ENCODE data around the gene PRCD.
A peak's percentile ranks its signal among the peaks of the same experiment; 100 is the strongest.

Gene PRCD

GRCh38 chr17:76535788-76536510 is 3.9 kb upstream of the PRCD start:
- TF ChIP-seq, protein P1, sequence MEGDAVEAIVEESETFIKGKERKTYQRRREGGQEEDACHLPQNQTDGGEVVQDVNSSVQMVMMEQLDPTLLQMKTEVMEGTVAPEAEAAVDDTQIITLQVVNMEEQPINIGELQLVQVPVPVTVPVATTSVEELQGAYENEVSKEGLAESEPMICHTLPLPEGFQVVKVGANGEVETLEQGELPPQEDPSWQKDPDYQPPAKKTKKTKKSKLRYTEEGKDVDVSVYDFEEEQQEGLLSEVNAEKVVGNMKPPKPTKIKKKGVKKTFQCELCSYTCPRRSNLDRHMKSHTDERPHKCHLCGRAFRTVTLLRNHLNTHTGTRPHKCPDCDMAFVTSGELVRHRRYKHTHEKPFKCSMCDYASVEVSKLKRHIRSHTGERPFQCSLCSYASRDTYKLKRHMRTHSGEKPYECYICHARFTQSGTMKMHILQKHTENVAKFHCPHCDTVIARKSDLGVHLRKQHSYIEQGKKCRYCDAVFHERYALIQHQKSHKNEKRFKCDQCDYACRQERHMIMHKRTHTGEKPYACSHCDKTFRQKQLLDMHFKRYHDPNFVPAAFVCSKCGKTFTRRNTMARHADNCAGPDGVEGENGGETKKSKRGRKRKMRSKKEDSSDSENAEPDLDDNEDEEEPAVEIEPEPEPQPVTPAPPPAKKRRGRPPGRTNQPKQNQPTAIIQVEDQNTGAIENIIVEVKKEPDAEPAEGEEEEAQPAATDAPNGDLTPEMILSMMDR (IDR thresholded peaks at IDR 0.05; ENCODE audit: poor library complexity, severe bottlenecking) = no peak
- Histone ChIP-seq H3K4me1 (ENCODE audit: insufficient read depth, poor library complexity, severe bottlenecking) (peaks cover 35% of the 10 kb centered on the region), H3K27ac (ENCODE audit: poor library complexity, severe bottlenecking) (peak overlapping the region; percentile 89), H3K4me3 (ENCODE audit: severe bottlenecking) (no peak overlapping the region), H3K36me3 (ENCODE audit: low read depth) (peaks cover 11% of the 10 kb centered on the region; the same call in 1 of the 2 replicates), H3K9me3 (ENCODE audit: severe bottlenecking) (no peaks in the 10 kb centered on the region), H3K27me3 (ENCODE audit: insufficient read depth, poor library complexity, severe bottlenecking) (no peaks in the 10 kb centered on the region)
- ATAC-seq (ENCODE audit: low read depth) = no peak
- DNase-seq (ENCODE audit: low spot score) = peak; percentile 58

GRCh38 chr17:76536511-76537287 is 3.1 kb upstream of the PRCD start:
- no peak for ATAC-seq (ENCODE audit: low read depth)
- Histone ChIP-seq H3K36me3 (ENCODE audit: low read depth) (peaks cover 6% of the 10 kb centered on the region; the same call in 1 of the 2 replicates), H3K9me3 (ENCODE audit: severe bottlenecking) (no peaks in the 10 kb centered on the region), H3K27me3 (ENCODE audit: insufficient read depth, poor library complexity, severe bottlenecking) (no peaks in the 10 kb centered on the region), H3K27ac (ENCODE audit: poor library complexity, severe bottlenecking) (peak overlapping the region; percentile 89), H3K4me3 (ENCODE audit: severe bottlenecking) (peak overlapping the region; percentile 26), H3K4me1 (ENCODE audit: insufficient read depth, poor library complexity, severe bottlenecking) (peaks cover 30% of the 10 kb centered on the region)
- TF ChIP-seq, protein P1 (IDR thresholded peaks at IDR 0.05; ENCODE audit: poor library complexity, severe bottlenecking) = no peak
- DNase-seq (ENCODE audit: low spot score) = no peak

DNA sequence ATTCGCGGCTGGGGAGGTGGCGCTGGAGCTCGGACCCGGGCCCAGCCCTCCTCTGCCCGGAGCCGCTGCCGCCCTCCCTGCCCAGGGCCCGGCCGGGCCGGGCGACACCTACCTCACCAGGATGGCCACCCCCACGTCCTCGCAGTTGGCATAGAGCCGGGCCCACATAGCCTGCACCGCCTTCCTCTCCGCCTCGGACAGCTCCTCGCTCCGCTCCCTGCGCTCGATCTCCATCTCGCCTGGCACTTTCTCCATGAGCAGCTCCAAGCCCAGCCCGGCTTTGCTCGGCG is 2.6 kb upstream of the PRCD start:
- ATAC-seq (ENCODE audit: low read depth) = no peak
- Histone ChIP-seq H3K9me3 (ENCODE audit: severe bottlenecking) (no peaks in the 10 kb centered on the region), H3K27me3 (ENCODE audit: insufficient read depth, poor library complexity, severe bottlenecking) (no peaks in the 10 kb centered on the region), H3K27ac (ENCODE audit: poor library complexity, severe bottlenecking) (peak overlapping the region; percentile 89), H3K36me3 (ENCODE audit: low read depth) (peaks cover 6% of the 10 kb centered on the region; the same call in 1 of the 2 replicates), H3K4me1 (ENCODE audit: insufficient read depth, poor library complexity, severe bottlenecking) (peaks cover 27% of the 10 kb centered on the region), H3K4me3 (ENCODE audit: severe bottlenecking) (peak overlapping the region; percentile 26)
- TF ChIP-seq, protein P1 (IDR thresholded peaks at IDR 0.05; ENCODE audit: poor library complexity, severe bottlenecking) = no peak
- DNase-seq (ENCODE audit: low spot score) = no peak

DNA sequence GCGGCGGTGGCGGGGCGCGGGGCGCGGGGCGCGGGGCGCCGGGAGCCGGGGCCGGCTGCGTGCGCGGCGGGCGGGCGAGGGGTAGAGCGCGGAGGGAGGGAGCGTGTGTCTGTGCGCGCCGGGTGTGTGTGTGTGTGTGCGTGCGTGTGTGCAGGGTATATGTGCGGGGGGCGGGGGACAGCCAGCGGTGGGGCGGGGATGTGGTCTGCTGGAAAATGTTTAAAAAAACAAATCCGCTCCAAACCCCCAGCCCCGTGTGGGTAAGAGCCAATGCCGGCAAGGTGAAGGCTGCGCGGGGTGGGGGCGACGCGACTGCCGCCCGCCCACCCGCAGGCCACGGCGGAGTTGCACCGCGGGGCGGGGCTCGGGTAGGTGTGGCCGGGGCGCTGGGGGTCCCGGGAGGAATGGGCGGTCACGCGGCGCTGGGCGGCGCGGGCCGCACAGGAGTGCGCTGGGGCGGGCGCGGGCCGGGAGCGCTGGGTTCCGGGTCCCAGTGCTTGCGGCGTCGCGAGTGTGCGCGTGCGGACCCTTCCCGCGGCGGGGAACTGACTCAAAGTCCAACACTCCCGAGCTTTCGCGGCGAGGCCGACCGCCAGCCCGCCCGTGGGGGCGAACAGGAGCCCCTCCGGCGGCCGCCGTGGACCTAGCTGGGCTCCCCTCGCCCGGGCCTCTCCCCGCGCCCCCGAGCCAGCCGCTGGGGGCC is 2.1 kb upstream of the PRCD start, which contains the start of gene CYGB:
Gene CYGB, minus strand, starts transcription at position 132 of the 703 bp plus-strand sequence. CDS start 167 bp downstream, outside the sequence.
- peaks cover 5% of the 10 kb centered on the region; the same call in 1 of the 2 replicates for H3K36me3 ChIP-seq (ENCODE audit: low read depth)
- DNase-seq (ENCODE audit: low spot score) = no peak
- H3K4me1 ChIP-seq (ENCODE audit: insufficient read depth, poor library complexity, severe bottlenecking) = peaks cover 22% of the 10 kb centered on the region
- no peaks in the 10 kb centered on the region for H3K27me3 ChIP-seq (ENCODE audit: insufficient read depth, poor library complexity, severe bottlenecking)
- TF ChIP-seq, protein P1 (IDR thresholded peaks at IDR 0.05; ENCODE audit: poor library complexity, severe bottlenecking) = no peak
- no peaks in the 10 kb centered on the region for H3K9me3 ChIP-seq (ENCODE audit: severe bottlenecking)
- ATAC-seq (ENCODE audit: low read depth) = no peak
- peak within 1 kb of the TSS; percentile 26 for H3K4me3 ChIP-seq (ENCODE audit: severe bottlenecking)
- peak within 1 kb of the TSS; percentile 89 for H3K27ac ChIP-seq (ENCODE audit: poor library complexity, severe bottlenecking)
